ENCODE results near the gene NEDD4L.
A peak's percentile ranks its signal among the peaks of the same experiment; 100 is the strongest.

The NEDD4L gene

GRCh38 chr18:58335821-58336220, 291.8 kb downstream of the NEDD4L start:
- DNase-seq = no peak

- no peak for DNase-seq
Measured at GRCh38 chr18:58336605-58337004, 292.6 kb downstream of the NEDD4L start.

GRCh38 chr18:58337285-58337684, 293.3 kb downstream of the NEDD4L start:
- DNase-seq = no peak

- no peak for DNase-seq
Measured at GRCh38 chr18:58337686-58338085, 293.7 kb downstream of the NEDD4L start.

- no peak for DNase-seq
Measured at GRCh38 chr18:58338141-58338540, 294.1 kb downstream of the NEDD4L start.

- DNase-seq = no peak
Measured at GRCh38 chr18:58338961-58339592, 295.1 kb downstream of the NEDD4L start.

- no peak for DNase-seq
Measured at GRCh38 chr18:58339890-58340289, 295.9 kb downstream of the NEDD4L start.

GRCh38 chr18:58341916-58342315, 297.9 kb downstream of the NEDD4L start:
- DNase-seq = no peak

GRCh38 chr18:58344080-58344670, 300.1 kb downstream of the NEDD4L start:
- no peak for DNase-seq

- DNase-seq = no peak
Measured at GRCh38 chr18:58344861-58345463, 300.9 kb downstream of the NEDD4L start.

- no peak for DNase-seq
Measured at GRCh38 chr18:58345875-58346274, 301.8 kb downstream of the NEDD4L start.

GRCh38 chr18:58347135-58347534, 303.1 kb downstream of the NEDD4L start:
- no peak for DNase-seq

GRCh38 chr18:58348517-58348916, 304.5 kb downstream of the NEDD4L start:
- DNase-seq = peak in 1 of 2 donors; percentile 6

GRCh38 chr18:58348951-58349350, 304.9 kb downstream of the NEDD4L start:
- no peak for DNase-seq

- DNase-seq = no peak
Measured at GRCh38 chr18:58349650-58350049, 305.6 kb downstream of the NEDD4L start.

- no peak for DNase-seq
Measured at GRCh38 chr18:58350526-58350925, 306.5 kb downstream of the NEDD4L start.

GRCh38 chr18:58351776-58352175, 307.8 kb downstream of the NEDD4L start:
- no peak for DNase-seq

- DNase-seq = no peak
Measured at GRCh38 chr18:58353581-58353980, 309.6 kb downstream of the NEDD4L start.

GRCh38 chr18:58354051-58354450, 310.0 kb downstream of the NEDD4L start:
- no peak for DNase-seq

GRCh38 chr18:58354791-58355190, 310.8 kb downstream of the NEDD4L start:
- no peak for DNase-seq

- DNase-seq = no peak
Measured at GRCh38 chr18:58355243-58355642, 311.2 kb downstream of the NEDD4L start.

GRCh38 chr18:58359218-58359617, 315.2 kb downstream of the NEDD4L start:
- no peak for DNase-seq

GRCh38 chr18:58359620-58360019, 315.6 kb downstream of the NEDD4L start:
- DNase-seq = no peak

GRCh38 chr18:58360324-58360723, 316.3 kb downstream of the NEDD4L start:
- DNase-seq = no peak

GRCh38 chr18:58361212-58361611, 317.2 kb downstream of the NEDD4L start:
- DNase-seq = no peak
